NCI-H446 treated with DMSO at 0.1 percent for 48 hours (cell line): ENCODE data around the gene COL6A2.
"Not testable (repeated sequence)": the region's sequence is repeated elsewhere in the genome, so short reads cannot be mapped to it uniquely, and the experiment has no call there.

Experiments used
- DNase-seq: peaks from one replicate; lab custom pipeline; 2025; lab: John Stamatoyannopoulos, UW

The COL6A2 gene

GRCh38 chr21:46097336-46098293, at the start of gene COL6A2:
COL6A2 (plus strand) TSS chr21:46098112.
- DNase-seq: no peak

DNA sequence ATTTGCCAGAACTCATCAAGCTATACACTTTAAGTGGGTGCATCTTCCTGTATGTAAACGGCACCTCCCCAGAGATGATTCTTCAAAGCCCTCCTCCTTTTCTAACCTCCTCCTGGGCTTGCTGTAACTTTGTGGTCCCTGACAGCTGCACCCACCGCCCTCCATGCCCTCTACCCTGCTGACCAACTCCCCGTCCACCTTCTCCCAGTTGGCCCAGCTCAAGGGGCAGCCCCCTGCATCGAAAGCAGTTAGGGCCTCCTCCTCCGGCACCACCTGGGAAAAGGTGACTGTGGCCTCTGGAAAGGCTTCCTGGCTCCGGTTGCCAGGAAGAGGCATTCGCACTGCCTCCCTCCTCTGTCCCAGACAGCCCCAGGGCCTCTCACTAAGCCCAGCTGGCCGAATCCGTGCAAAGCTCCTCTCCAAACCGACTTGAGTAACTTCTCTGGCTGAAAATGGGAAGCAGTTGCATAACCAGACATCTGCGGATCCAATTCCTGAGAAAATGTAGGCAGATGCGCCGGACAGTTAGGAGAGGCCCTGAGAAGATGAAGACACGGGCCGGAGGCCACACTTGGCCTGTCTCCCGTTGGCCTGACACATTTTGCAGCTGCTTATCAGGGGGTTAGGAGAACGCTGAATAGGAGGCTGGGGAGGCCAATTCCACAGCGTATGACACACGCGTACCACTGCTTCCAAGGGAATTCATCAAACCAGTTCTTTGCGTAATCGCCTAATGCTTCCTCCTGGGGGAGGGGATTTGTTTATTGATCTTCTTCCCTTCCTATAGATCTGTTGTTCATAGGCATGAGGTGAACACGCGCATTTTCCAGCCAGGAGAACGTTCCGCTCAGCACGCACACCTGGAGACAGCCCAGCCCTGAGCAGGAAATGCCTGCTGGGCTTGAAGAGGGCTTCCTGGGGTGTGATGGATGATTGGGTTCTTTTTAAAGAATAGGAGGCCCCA, 48.7 kb upstream of the COL6A2 start:
- DNase-seq: no peak

DNA sequence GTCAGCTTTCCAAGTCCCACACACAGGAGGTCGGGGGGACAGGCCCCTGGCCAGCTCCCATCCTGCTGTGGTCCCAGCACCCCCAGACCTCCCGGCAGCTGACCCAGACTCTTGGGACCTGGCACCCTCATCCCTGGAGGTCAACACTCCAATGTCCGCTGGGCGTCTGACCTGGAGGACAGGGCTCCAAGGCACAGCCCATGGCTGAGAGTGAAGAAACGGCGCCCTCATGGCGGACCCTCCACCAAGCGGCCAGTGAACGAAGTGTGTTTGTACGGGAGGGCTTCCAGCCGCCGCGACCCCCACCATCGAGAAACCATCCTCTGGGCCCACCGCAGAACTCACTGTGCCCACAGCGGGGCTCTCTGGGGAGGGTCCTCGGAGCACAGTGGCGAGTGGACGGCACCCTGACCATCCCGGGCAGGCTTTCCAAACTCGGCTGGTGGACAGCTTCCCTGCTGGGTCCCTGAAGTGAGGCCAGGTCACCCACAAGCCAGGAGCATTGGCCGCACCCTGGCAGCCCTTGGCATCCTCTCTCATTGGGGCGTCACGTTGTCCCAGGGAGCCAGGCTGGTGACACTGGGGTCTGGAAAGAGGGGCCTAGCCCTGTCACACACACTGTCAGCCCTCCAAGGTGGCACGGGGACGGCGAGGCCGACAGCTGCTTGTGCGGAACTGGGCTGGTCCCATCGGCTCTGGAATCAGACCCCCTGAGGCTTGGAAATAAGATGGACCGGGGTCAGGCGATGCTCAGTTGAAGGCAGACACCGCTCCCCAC, 47.8 kb upstream of the COL6A2 start:
- no peak for DNase-seq

DNA sequence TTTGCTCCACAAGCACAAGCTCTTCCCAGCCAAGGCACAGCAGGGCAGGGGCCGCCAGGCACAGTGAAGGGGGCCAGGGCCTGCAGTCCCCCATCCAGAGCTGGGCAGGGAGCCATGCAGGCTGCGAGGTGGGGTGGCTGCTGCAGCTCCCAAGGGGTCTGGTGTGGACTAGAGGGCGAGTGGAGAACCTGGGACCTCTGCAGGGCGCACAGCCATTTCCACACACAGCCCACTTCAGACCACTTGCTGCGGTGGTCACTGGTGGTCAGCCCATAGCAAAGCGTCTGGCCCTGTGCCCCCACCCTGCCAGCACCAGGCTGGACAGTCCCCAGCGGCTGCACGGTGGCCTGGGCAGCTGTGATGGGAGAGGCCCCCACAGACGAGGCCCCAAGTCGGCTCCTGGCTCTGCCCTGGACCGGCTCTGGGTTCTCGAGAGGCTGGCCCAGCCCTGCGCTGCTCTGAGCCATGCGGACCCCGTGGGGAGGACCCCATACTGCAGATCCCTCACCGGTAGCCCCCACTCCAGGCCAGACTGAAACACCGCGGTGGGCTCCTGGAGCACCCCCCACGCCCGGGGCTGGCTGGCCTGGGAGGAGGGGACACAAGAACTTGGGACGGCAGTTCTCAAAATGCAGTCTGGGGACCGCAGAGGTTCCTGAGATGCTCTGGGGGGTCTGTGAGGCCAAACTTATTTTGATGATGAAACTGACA, 47.1 kb upstream of the COL6A2 start:
- no peak for DNase-seq

DNA sequence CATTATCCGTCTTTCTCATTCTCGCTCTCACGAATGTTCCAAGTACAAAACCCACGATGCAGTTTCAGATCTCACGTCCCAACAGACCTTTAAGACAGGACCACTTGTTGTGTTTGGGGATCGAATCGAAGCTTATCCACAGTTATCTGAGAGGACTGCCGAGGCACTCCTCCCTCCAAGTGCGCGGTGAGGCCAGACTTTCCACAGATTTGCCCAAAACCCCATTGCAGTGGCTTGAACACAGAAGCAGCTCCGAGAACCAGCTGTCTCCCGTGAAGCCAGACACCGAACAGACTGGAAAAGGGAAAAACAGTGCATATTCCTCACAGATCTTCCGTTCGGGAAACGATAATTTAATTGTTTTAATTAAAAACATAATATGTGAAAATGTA, 46.5 kb upstream of the COL6A2 start:
- no peak for DNase-seq

DNA sequence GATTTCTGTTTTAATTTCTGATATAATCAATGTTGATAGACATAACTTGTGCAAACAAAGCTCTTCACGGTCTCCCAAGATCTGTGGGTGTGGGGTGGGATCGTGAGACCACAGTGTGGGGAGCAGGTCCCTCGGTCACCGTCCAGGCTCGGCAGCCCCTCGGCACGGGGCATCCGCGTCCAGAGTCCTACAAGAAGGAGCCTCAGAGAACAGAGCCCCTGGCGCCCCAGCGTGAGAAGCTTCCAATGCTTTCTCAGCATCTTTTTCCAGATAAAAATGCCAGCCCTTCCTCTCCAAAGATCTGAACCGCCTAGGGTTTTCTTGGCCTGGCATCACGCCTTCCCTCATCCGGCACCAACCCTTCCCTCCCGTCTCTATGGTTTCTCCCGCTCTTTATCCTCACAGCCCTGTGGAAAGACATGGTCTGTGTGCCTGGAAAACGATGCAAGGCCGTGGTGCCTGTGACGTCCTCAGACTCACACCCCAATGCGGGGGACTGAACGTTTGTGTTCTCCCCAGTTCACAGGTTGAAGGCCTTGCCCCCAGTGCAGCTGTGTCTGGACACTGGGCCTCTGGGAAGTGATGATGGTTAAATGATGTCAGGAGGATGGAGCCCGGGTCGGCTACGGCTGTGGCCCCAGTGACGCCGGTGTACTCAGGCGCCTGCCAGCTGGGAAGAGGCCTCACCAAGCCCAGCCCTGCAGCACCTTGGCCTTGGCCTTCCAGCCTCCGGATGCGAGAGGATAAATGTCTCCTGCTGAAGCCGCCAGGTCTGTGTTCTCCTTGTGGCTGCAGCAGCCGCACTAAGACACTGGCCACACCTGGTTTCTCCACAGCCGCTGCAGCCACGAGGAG, 45.9 kb upstream of the COL6A2 start:
- DNase-seq: no peak

GRCh38 chr21:46052703-46053651, 44.9 kb upstream of the COL6A2 start:
- no peak for DNase-seq

DNA sequence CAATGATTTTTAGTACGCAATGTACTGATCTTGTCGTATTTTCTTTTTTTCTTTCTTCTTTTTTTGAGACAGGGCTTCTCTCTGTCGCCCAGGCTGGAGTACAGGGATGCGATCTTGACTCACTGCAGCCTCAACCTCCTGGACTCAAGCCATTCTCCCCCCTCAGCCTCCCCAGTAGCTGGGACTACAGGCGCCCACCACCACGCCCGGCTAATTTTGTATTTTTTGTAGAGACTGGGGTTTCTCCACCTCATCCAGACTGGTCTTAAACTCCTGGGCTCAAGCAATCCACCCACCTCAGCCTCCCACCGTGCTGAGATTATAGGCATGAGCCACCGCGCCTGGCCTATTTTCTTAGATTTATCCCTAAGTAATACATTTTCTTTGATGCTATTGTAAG, 43.9 kb upstream of the COL6A2 start:
- no peak for DNase-seq

GRCh38 chr21:46054451-46054881, 43.4 kb upstream of the COL6A2 start:
- no peak for DNase-seq

- no peak for DNase-seq
These were observed 42.0 kb upstream of the COL6A2 start for GRCh38 chr21:46055863-46056281.

- no peak for DNase-seq
These were observed 41.4 kb upstream of the COL6A2 start for GRCh38 chr21:46056450-46056903.

DNA sequence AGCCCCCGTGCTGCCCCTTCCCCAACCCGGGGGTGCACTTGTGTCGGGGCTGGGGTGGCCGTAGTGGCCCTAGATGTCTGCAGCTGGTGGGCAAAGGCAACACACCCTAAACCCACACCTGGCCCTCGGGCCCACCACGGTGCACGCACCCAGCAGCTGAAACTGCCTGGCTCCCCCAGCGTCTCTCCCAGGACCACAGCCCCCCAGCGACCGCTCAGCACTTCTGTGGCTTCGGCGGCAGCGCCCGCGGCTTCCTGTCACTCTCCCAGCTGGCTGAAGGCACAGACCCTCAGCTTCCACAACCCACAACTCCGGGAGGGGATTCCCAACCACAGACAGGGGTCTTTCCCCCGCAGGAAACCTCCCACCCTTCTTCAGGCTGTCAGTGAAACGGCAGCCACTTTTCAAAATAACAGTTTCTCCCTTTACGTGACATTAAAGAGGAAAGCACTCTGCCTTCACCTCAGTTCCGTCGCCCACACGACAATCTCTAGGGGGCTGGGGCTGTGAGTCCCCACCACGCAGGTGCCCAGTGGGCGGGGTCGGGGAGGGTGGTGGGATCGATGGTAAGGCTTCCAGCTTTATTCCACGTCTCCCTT, 40.7 kb upstream of the COL6A2 start:
- no peak for DNase-seq

DNA sequence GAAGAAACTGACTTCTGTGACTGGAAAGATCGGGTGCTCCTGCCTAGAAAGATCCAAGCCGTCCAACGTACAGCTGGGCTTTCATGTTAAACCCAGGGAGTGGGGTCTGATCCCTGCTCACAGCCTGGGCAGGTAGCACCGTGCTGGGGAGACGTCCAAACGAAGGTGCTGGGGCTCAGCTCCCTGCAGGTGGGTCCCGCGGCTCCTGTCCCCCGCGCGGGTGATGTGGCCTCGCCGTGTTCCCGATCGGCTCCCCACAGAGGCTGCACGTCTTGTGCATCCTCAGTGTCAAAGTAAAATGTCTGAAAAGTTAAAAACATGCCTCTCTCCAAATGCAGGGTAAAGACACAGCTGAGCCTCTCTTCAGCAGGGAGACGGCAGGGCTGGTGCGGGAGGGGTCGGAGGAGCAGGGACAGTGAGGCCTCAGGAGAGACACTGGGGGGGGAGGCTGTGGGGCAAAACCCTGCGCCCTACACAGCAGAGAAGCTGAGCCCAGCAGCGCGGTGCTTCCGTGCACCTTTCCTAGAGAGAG, 40.1 kb upstream of the COL6A2 start:
- DNase-seq: no peak

DNA sequence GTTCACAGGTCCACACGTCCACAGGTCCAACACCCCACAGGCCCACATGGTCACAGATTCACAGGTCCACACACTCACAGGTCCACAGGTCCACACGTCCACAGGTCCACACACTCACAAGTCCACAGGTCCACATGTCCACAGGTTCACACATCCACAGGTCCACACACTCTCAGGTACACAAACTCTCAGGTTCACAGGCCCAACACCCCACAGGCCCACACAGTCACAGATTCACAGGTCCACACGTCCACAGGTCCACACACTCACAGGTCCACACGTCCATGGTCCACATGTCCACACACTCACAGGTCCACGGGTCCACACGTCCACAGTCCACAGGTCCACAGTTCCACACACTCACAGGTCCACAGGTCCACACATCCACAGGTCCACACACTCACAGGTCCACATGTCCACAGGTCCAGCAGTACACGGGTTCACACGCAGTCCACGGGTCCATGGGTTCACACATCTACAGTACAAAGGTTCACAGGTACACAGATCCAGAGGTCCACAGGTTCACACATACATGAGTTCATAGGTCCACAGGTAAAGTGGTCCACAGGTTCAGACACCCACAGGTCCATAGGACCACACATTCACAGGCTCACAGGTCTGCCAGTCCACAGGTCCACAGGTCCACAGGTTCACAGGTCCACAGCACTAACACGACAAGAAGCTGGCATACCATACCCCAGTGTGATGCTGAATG, 39.3 kb upstream of the COL6A2 start:
- no peak for DNase-seq

- DNase-seq: no peak
These were observed 38.7 kb upstream of the COL6A2 start for GRCh38 chr21:46059195-46059594.

DNA sequence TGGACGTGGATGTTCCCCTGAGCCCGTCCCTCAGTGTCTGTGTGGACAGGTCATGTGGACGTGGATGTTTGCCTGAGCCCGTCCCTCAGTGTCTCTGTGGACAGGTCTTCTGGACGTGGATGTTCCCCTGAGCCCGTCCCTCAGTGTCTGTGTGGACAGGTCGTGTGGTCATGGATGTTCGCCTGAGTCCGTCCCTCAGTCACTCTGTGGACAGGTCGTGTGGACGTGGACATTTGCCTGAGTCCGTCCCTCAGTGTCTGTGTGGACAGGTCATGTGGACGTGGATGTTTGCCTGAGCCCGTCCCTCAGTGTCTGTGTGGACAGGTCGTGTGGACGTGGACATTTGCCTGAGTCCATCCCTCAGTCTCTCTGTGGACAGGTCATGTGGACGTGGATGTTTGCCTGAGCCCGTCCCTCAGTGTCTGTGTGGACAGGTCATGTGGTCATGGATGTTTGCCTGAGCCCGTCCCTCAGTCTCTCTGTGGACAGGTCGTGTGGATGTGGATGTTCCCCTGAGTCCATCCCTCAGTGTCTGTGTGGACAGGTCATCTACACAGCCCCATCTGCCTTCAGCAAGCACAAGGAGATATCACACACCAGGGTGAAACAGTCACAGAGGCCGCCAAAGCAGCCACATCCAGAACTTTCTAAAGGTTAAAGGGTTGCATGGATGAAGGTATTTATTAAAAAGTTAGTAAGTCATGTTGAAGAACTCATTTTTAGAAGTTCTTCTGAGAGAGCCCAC, 38.0 kb upstream of the COL6A2 start:
- DNase-seq: not testable (repeated sequence)

DNA sequence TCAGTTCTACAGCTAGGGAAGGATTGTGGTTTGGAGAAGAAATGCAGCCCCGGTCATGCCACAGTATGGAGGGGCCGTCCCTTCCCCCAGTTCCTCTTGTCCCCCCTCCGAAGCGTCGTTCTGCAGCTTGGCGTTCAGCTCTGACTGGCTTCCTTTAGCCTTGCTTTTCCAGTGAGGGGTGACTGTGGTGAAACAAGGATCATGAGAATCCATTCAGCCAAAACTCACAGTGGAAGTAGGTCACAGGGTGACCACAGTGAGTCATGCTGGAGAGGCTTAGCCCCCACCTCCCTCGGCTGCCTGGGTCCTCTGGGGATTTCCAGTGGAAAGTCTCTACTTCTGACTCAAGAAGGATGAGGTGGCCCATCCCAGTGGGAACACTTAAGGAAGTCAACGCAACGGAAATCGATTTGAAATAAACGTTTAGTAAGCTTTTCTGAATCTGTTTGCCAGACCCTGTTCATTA, 37.3 kb upstream of the COL6A2 start:
- DNase-seq: no peak
